ENCODE data around the gene SMARCAD1. TPM values are rescaled to one million over a fixed set of nuclear protein-coding genes. Genes with fewer than 3 reads are reported as not detected.

The SMARCAD1 gene
- total RNA-seq, 1 donor from 2014 or later = 57.7 TPM

DNA sequence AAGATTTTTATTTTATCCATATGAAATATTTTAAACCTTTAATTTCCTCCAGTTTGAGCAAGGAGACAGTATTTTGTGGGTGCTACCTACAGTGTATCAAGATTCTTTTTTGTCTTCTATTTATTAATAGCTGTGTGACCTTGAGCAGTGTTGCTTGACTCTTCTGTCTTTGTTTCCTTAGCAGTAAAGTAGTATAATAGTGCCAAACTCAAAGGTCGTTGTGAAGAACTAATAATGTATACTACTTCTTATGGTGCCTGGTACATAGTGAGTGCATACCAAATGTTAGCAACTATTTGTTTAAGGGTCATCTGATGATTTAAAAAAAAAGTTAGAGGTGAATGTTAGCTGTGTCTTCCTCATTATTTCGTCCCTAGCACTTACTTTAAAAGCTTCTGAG, 30.5 kb downstream of the SMARCAD1 start:
- Mint-ChIP-seq H3K27me3 (ENCODE audit: low read depth) (no peaks in the 10 kb centered on the region), H3K9me3 (no peaks in the 10 kb centered on the region), H3K4me3 (no peak overlapping the region), H3K4me1 (no peaks in the 10 kb centered on the region), H3K36me3 (ENCODE audit: low read depth) (peaks cover 12% of the 10 kb centered on the region), H3K27ac (ENCODE audit: unreplicated experiment) (no peak overlapping the region)
- DNase-seq (ENCODE audit: low read depth, low spot score) = no peak
- TF ChIP-seq, protein P1, sequence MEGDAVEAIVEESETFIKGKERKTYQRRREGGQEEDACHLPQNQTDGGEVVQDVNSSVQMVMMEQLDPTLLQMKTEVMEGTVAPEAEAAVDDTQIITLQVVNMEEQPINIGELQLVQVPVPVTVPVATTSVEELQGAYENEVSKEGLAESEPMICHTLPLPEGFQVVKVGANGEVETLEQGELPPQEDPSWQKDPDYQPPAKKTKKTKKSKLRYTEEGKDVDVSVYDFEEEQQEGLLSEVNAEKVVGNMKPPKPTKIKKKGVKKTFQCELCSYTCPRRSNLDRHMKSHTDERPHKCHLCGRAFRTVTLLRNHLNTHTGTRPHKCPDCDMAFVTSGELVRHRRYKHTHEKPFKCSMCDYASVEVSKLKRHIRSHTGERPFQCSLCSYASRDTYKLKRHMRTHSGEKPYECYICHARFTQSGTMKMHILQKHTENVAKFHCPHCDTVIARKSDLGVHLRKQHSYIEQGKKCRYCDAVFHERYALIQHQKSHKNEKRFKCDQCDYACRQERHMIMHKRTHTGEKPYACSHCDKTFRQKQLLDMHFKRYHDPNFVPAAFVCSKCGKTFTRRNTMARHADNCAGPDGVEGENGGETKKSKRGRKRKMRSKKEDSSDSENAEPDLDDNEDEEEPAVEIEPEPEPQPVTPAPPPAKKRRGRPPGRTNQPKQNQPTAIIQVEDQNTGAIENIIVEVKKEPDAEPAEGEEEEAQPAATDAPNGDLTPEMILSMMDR (conservative IDR thresholded peaks at IDR 0.05) = no peak

GRCh38 chr4:94240384-94240783, 32.7 kb downstream of the SMARCAD1 start:
- Mint-ChIP-seq H3K36me3 (ENCODE audit: low read depth) (peaks cover 12% of the 10 kb centered on the region), H3K4me3 (no peak overlapping the region), H3K9me3 (no peaks in the 10 kb centered on the region), H3K27me3 (ENCODE audit: low read depth) (no peaks in the 10 kb centered on the region), H3K4me1 (no peaks in the 10 kb centered on the region), H3K27ac (ENCODE audit: unreplicated experiment) (no peak overlapping the region)
- TF ChIP-seq, protein P1 (conservative IDR thresholded peaks at IDR 0.05) = no peak
- DNase-seq (ENCODE audit: low read depth, low spot score) = no peak

GRCh38 chr4:94244087-94244828, 36.6 kb downstream of the SMARCAD1 start:
- H3K36me3 Mint-ChIP-seq (ENCODE audit: low read depth) = peaks cover 12% of the 10 kb centered on the region
- H3K4me3 Mint-ChIP-seq = no peak overlapping the region
- H3K27ac Mint-ChIP-seq (ENCODE audit: unreplicated experiment) = no peak overlapping the region
- no peaks in the 10 kb centered on the region for H3K27me3 Mint-ChIP-seq (ENCODE audit: low read depth)
- H3K4me1 Mint-ChIP-seq = no peaks in the 10 kb centered on the region
- no peaks in the 10 kb centered on the region for H3K9me3 Mint-ChIP-seq
- no peak for DNase-seq (ENCODE audit: low read depth, low spot score)
- TF ChIP-seq, protein P1 (conservative IDR thresholded peaks at IDR 0.05) = no peak

GRCh38 chr4:94244829-94245185, 37.1 kb downstream of the SMARCAD1 start:
- Mint-ChIP-seq H3K9me3 (no peaks in the 10 kb centered on the region), H3K27me3 (ENCODE audit: low read depth) (no peaks in the 10 kb centered on the region), H3K27ac (ENCODE audit: unreplicated experiment) (no peak overlapping the region), H3K4me3 (no peak overlapping the region), H3K4me1 (no peaks in the 10 kb centered on the region), H3K36me3 (ENCODE audit: low read depth) (peaks cover 12% of the 10 kb centered on the region)
- TF ChIP-seq, protein P1 (conservative IDR thresholded peaks at IDR 0.05) = no peak
- DNase-seq (ENCODE audit: low read depth, low spot score) = no peak

DNA sequence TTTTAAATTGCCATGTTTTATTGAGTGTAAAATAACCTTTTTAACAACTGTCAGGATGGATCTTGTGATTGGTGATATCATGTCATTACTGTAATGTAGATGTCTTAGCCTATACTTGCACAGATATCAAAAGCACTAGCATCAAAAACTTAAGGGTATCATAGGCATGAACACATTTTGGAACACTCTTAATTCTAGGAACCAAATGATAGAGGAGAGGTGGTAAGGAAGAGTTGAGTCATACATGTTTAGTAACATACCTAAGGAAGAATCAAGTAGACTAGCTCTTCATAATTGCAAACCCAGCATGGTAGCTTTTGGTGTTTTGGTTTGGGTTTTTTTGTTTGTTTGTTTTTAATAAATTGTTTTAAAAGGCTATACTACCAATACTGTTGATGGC, 43.4 kb downstream of the SMARCAD1 start:
- H3K9me3 Mint-ChIP-seq = no peaks in the 10 kb centered on the region
- no peak for DNase-seq (ENCODE audit: low read depth, low spot score)
- TF ChIP-seq, protein P1 (conservative IDR thresholded peaks at IDR 0.05) = no peak
- H3K27ac Mint-ChIP-seq (ENCODE audit: unreplicated experiment) = no peak overlapping the region
- peaks cover 9% of the 10 kb centered on the region for H3K4me1 Mint-ChIP-seq
- no peak overlapping the region for H3K4me3 Mint-ChIP-seq
- no peaks in the 10 kb centered on the region for H3K27me3 Mint-ChIP-seq (ENCODE audit: low read depth)
- peaks cover 15% of the 10 kb centered on the region for H3K36me3 Mint-ChIP-seq (ENCODE audit: low read depth)
